Measurements from ENCODE around the gene LRRC4. TPM values are rescaled to one million over a fixed set of nuclear protein-coding genes. Genes with fewer than 3 reads are reported as not detected.

Gene LRRC4
- total RNA-seq, 1 experiment from 2014 or later, result 10.4 TPM

GRCh38 chr7:128025380-128025779 is 5.9 kb downstream of the LRRC4 start:
- Histone ChIP-seq H2BK5ac (ENCODE audit: insufficient read length, low read length) (no peak overlapping the region), H4K91ac (ENCODE audit: insufficient read length, low read depth, low read length) (no peak overlapping the region), H2BK12ac (ENCODE audit: insufficient read length, low read depth, low read length) (no peak overlapping the region), H4K8ac (replicated peaks; ENCODE audit: insufficient read length, low read depth, low read length) (no peak overlapping the region), H3K27ac (ENCODE audit: insufficient read length, low read depth, low read length) (no peak overlapping the region), H3K56ac (ENCODE audit: insufficient read length, low read depth, low read length) (no peak overlapping the region), H3K9me3 (ENCODE audit: control insufficient read depth, low read depth, low read length) (no peaks in the 10 kb centered on the region), H3K14ac (ENCODE audit: insufficient read depth, low read length) (no peak overlapping the region), H3K4me2 (ENCODE audit: insufficient read depth, insufficient read length, low read length) (no peak overlapping the region), H3K79me1 (ENCODE audit: insufficient read depth, low read depth, low read length, poor library complexity, severe bottlenecking) (no peaks in the 10 kb centered on the region), H3K4me1 (ENCODE audit: insufficient read depth, low read length) (peaks cover 6% of the 10 kb centered on the region; the same call in 1 of the 2 replicates), H3K18ac (ENCODE audit: insufficient read length, low read depth, low read length) (no peak overlapping the region), H3K9ac (ENCODE audit: extremely low read depth, insufficient read length, low read length) (no peak overlapping the region), H2BK15ac (ENCODE audit: low read depth, low read length) (no peak overlapping the region), H3K23ac (ENCODE audit: insufficient read length, low read depth, low read length) (no peak overlapping the region), H2BK20ac (ENCODE audit: low read depth, low read length, poor library complexity, severe bottlenecking) (no peak overlapping the region), H3T11ph (ENCODE audit: low read length) (no peak overlapping the region), H3K23me2 (ENCODE audit: insufficient read length, low read depth, low read length, poor library complexity, severe bottlenecking) (peaks cover 8% of the 10 kb centered on the region), H3K79me2 (ENCODE audit: insufficient read depth, low read length) (no peaks in the 10 kb centered on the region; the same call in 1 of the 2 replicates), H4K5ac (ENCODE audit: insufficient read length, low read depth, low read length) (no peak overlapping the region), H3K27me3 (ENCODE audit: insufficient read depth, low read length) (no peaks in the 10 kb centered on the region), H3K4ac (ENCODE audit: low read depth, low read length) (no peak overlapping the region), H2AK5ac (ENCODE audit: insufficient read length, low read length) (no peak overlapping the region), H2AFZ (ENCODE audit: low read length) (no peak overlapping the region), H4K20me1 (ENCODE audit: control insufficient read depth, insufficient read depth, insufficient read length) (no peaks in the 10 kb centered on the region), H2BK120ac (ENCODE audit: low read depth, low read length, poor library complexity, severe bottlenecking) (no peak overlapping the region)
- TF ChIP-seq CTCF (conservative IDR thresholded peaks at IDR 0.05), result no peak
- no peak overlapping the region for H3K4me3 Mint-ChIP-seq
- peaks cover 37 to 55% of the 10 kb centered on the region in 2 experiments for H3K4me1 Mint-ChIP-seq
- DNase-seq, result no peak
- no CpG with 5 or more reads among the region's 6 CpGs for WGBS (ENCODE audit: extremely low coverage, insufficient read length, low lambda C conversion rate)
- no peaks in the 10 kb centered on the region; a peak in 2 of 5 replicates for H3K9me3 Mint-ChIP-seq
- peaks cover 19% of the 10 kb centered on the region for H3K27me3 Mint-ChIP-seq (ENCODE audit: low read depth)
- H3K36me3 Mint-ChIP-seq (ENCODE audit: insufficient read depth in 1 of 3, low read depth in 3 of 3), result peaks cover 11 to 25% (median 18%) of the 10 kb centered on the region in 3 experiments
- H3K27ac Mint-ChIP-seq, result no peak overlapping the region
